GM12875 (cell line): ENCODE measurements around the gene ARHGEF7.

Experiments used
- H3K4me3 ChIP-seq: one replicate; pipeline ENCODE4 v1.5.1; 2011; ENCODE audit warnings: low read depth, low read length, control low read depth
- CTCF ChIP-seq: IDR thresholded peaks from 2 replicates; pipeline ENCODE4 v1.5.1; 2011; ENCODE audit warnings: low read depth, mild to moderate bottlenecking, control low read depth, inconsistent platforms, low read length, moderate library complexity, borderline replicate concordance; ENCODE audit not compliant: insufficient read depth

Gene ARHGEF7

DNA sequence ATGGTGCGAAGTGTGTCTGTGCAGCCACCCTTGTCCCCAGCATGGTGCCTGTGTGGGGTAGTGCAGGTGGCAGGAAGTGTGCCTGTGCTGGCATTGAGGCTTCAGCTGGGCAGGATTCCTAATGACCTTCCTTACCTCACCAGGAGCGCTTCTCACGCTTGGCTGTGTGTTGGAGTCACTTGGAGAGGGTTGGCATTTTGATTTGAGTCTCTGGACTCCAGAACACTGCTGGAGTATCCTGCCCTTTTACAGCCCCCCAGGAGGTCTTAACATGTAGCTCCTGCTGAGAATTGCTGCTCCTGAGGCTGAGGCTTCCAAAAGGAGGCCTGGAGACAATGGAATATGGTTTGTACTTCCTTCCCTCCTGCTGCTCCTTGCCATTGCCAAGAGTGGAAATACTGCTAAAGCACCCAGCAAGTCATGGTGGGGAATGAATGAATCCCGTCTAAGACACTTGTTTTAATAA lies 87.1 kb downstream of the ARHGEF7 start:
- H3K4me3 ChIP-seq: peak overlapping the region; percentile 26
- TF ChIP-seq CTCF: no peak

- H3K4me3 ChIP-seq: no peak overlapping the region
- TF ChIP-seq CTCF: no peak
Measured at GRCh38 chr13:111202745-111203144, 87.6 kb downstream of the ARHGEF7 start.

- TF ChIP-seq CTCF: no peak
- H3K4me3 ChIP-seq: no peak overlapping the region
Measured at GRCh38 chr13:111203736-111204389, 88.8 kb downstream of the ARHGEF7 start.

GRCh38 chr13:111204438-111205177 lies 89.5 kb downstream of the ARHGEF7 start:
- H3K4me3 ChIP-seq: no peak overlapping the region
- TF ChIP-seq CTCF: no peak

DNA sequence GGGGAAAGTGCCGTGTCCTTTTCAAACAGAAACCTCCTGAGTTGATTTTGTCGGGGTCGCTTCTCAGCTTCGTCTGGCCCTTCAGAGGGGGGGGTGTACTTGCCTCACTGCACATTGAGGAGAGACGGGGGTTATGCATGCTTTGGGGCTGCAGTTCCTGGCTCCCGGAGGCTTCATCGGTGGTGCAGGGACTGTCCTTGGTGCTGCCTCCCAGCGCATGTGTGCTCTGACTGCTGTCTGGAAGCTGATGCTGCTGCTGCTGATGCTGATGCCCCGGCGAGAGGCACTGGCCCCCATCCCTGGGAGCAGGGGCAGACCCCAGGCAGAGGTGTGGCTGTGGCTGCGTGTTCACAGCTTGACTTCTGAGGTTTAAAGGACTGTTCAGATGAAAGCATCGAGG lies 91.0 kb downstream of the ARHGEF7 start:
- no peak overlapping the region for H3K4me3 ChIP-seq
- TF ChIP-seq CTCF: no peak

GRCh38 chr13:111209613-111210012 lies 94.5 kb downstream of the ARHGEF7 start:
- TF ChIP-seq CTCF: no peak
- no peak overlapping the region for H3K4me3 ChIP-seq

GRCh38 chr13:111210091-111210490 lies 95.0 kb downstream of the ARHGEF7 start:
- H3K4me3 ChIP-seq: no peak overlapping the region
- no peak for TF ChIP-seq CTCF
